Neural progenitor cell (in vitro differentiated cells): ENCODE results near the gene DDX24. TPM values are rescaled to one million over a fixed set of nuclear protein-coding genes. Genes with fewer than 3 reads are reported as not detected.
A peak's percentile ranks its signal among the peaks of the same experiment; 100 is the strongest.
"Not testable (repeated sequence)": the region's sequence is repeated elsewhere in the genome, so short reads cannot be mapped to it uniquely, and the experiment has no call there.

ENCODE experiments used
- DNase-seq: peaks from one replicate; pipeline ENCODE4 v3.0.0-alpha.2; 2016; ENCODE audit warnings: low spot score
- H2AFZ ChIP-seq: fragments of 200-600 bp; sonication (generic); replicated peaks from 2 replicates; pipeline ENCODE4 v1.6.1; 2016; ENCODE audit warnings: antibody characterized with exemption
- H3F3A ChIP-seq: fragments of 200-600 bp; sonication (generic); 2 replicates; pipeline ENCODE4 v1.6.1; 2016; ENCODE audit warnings: antibody characterized with exemption, low read depth
- H3K27ac ChIP-seq: fragments of 200-600 bp; sonication (generic); 2 replicates; pipeline ENCODE4 v1.5.1; 2016; ENCODE audit warnings: mild to moderate bottlenecking
- H3K27me3 ChIP-seq: fragments of 200-600 bp; sonication (generic); 2 replicates; pipeline ENCODE4 v1.6.1; 2016; ENCODE audit warnings: mild to moderate bottlenecking, moderate library complexity
- H3K36me3 ChIP-seq: fragments of 200-600 bp; sonication (generic); 2 replicates; pipeline ENCODE4 v1.5.1; 2016
- H3K4me1 ChIP-seq: fragments of 200-600 bp; sonication (generic); 2 replicates; pipeline ENCODE4 v1.6.1; 2016; ENCODE audit warnings: mixed run types
- H3K4me2 ChIP-seq: fragments of 200-600 bp; sonication (generic); 2 replicates; pipeline ENCODE4 v1.6.1; 2016
- H3K4me3 ChIP-seq: fragments of 200-600 bp; sonication (generic); 2 replicates; pipeline ENCODE4 v1.5.1; 2016
- H3K79me2 ChIP-seq: fragments of 200-600 bp; sonication (generic); 2 replicates; pipeline ENCODE4 v1.6.1; 2016; ENCODE audit warnings: low read depth
- H3K9ac ChIP-seq: fragments of 200-600 bp; sonication (generic); 2 replicates; pipeline ENCODE4 v1.6.1; 2016
- H3K9me3 ChIP-seq: fragments of 200-600 bp; sonication (generic); 2 replicates; pipeline ENCODE4 v1.5.1; 2016; ENCODE audit warnings: low read depth
- H4K20me1 ChIP-seq: fragments of 200-600 bp; sonication (generic); 2 replicates; pipeline ENCODE4 v1.6.1; 2016; ENCODE audit warnings: low read depth
- H3K27ac Mint-ChIP-seq: 3 replicates; pipeline ENCODE4 v1.8.0; 2021; ENCODE audit warnings: mixed read lengths
- H3K27me3 Mint-ChIP-seq: 2 replicates; pipeline ENCODE4 v1.8.0; 2022; ENCODE audit warnings: low read depth, mild to moderate bottlenecking, inconsistent platforms, moderate library complexity, mixed read lengths; ENCODE audit not compliant: insufficient read depth
- H3K36me3 Mint-ChIP-seq: 3 replicates; pipeline ENCODE4 v1.8.0; 2021; ENCODE audit warnings: mixed read lengths
- H3K4me1 Mint-ChIP-seq: 3 replicates; pipeline ENCODE4 v1.8.0; 2021; ENCODE audit warnings: mixed read lengths
- H3K4me3 Mint-ChIP-seq: 3 replicates; pipeline ENCODE4 v1.8.0; 2021; ENCODE audit warnings: mild to moderate bottlenecking, moderate library complexity, mixed read lengths
- H3K9me3 Mint-ChIP-seq: 3 replicates; pipeline ENCODE4 v1.8.0; 2020; ENCODE audit warnings: mixed read lengths
- EZH2 ChIP-seq: fragments of 200-600 bp; sonication (generic); IDR thresholded peaks from 2 replicates; pipeline ENCODE4 v1.6.1; 2017; ENCODE audit warnings: antibody characterized with exemption, mild to moderate bottlenecking, moderate library complexity
- EZH2phosphoT487 ChIP-seq: fragments of 200-600 bp; sonication (generic); IDR thresholded peaks from 2 replicates; pipeline ENCODE4 v1.6.1; 2017; ENCODE audit warnings: antibody characterized with exemption
- total RNA-seq: library from RNA; depleted of rRNA; stranded (reverse); fragments of >200 nt; gene quantifications from 2 replicates; pipeline ENCODE4 v1.2.3, GENCODE V29; 2015; ENCODE audit warnings: low replicate concordance
- TF ChIP-seq, protein P1 (sequence below): fragments of 200-600 bp; sonication (generic); IDR thresholded peaks from 2 replicates; pipeline ENCODE4 v1.5.1; 2017; ENCODE audit warnings: antibody characterized with exemption, mild to moderate bottlenecking

The DDX24 gene
- total RNA-seq, 1 donor from 2014 or later = 153 TPM

- H3K27ac Mint-ChIP-seq = no peak overlapping the region
- H3K36me3 Mint-ChIP-seq = peaks cover 70% of the 10 kb centered on the region
Observed at GRCh38 chr14:94075008-94075407, 6.0 kb downstream of the DDX24 start.

DNA sequence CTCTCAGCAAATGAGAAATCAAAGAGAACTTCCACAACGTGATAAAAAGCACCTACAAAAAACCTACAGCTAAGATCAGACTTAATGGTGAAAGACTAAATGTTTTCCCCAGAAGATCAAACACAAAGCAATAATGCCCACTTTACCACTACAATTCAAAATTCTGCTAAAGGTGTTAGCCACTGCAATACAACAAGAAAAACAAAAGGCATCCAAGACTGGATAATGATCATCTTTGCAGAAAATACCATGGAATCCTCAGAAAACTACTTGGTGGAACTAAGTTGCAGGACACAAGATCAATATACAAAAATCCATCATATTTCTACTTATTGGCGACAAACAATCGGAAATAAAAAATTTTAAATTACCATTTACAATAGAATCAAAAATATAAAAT, 6.5 kb downstream of the DDX24 start:
- H3K9ac ChIP-seq = no peak overlapping the region
- H3K36me3 Mint-ChIP-seq = peaks cover 68% of the 10 kb centered on the region
- TF ChIP-seq, protein P1, sequence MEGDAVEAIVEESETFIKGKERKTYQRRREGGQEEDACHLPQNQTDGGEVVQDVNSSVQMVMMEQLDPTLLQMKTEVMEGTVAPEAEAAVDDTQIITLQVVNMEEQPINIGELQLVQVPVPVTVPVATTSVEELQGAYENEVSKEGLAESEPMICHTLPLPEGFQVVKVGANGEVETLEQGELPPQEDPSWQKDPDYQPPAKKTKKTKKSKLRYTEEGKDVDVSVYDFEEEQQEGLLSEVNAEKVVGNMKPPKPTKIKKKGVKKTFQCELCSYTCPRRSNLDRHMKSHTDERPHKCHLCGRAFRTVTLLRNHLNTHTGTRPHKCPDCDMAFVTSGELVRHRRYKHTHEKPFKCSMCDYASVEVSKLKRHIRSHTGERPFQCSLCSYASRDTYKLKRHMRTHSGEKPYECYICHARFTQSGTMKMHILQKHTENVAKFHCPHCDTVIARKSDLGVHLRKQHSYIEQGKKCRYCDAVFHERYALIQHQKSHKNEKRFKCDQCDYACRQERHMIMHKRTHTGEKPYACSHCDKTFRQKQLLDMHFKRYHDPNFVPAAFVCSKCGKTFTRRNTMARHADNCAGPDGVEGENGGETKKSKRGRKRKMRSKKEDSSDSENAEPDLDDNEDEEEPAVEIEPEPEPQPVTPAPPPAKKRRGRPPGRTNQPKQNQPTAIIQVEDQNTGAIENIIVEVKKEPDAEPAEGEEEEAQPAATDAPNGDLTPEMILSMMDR = no peak
- TF ChIP-seq EZH2 (no peak), EZH2phosphoT487 (no peak)
- H3K9me3 Mint-ChIP-seq = peaks cover 56% of the 10 kb centered on the region
- no peak overlapping the region for H3K4me3 Mint-ChIP-seq
- no peak overlapping the region for H3K4me3 ChIP-seq
- H3K36me3 ChIP-seq = peaks cover 20% of the 10 kb centered on the region
- H3K9me3 ChIP-seq = peaks cover 15% of the 10 kb centered on the region
- H3K4me2 ChIP-seq = no peak overlapping the region
- H4K20me1 ChIP-seq = peaks cover 18% of the 10 kb centered on the region
- peaks cover 100% of the 10 kb centered on the region for H3K79me2 ChIP-seq
- no peaks in the 10 kb centered on the region for H3F3A ChIP-seq
- no peak overlapping the region for H3K27ac ChIP-seq
- no peak overlapping the region for H2AFZ ChIP-seq
- H3K27me3 Mint-ChIP-seq = peaks cover 3% of the 10 kb centered on the region
- DNase-seq = no peak
- H3K4me1 ChIP-seq = peaks cover 6% of the 10 kb centered on the region
- no peak overlapping the region for H3K27ac Mint-ChIP-seq
- peaks cover 15% of the 10 kb centered on the region for H3K4me1 Mint-ChIP-seq
- H3K27me3 ChIP-seq = no peaks in the 10 kb centered on the region

More at GRCh38 chr14:94075008-94075407, 6.0 kb downstream of the DDX24 start:
- H4K20me1 ChIP-seq = peaks cover 22% of the 10 kb centered on the region
- H3K4me3 ChIP-seq = no peak overlapping the region
- no peak overlapping the region for H3K9ac ChIP-seq
- H3K27me3 Mint-ChIP-seq = peaks cover 3% of the 10 kb centered on the region
- TF ChIP-seq EZH2 = no peak
- TF ChIP-seq, protein P1 = no peak
- no peak for TF ChIP-seq EZH2phosphoT487
- no peak overlapping the region for H3K4me2 ChIP-seq
- H2AFZ ChIP-seq = no peak overlapping the region
- peaks cover 10% of the 10 kb centered on the region for H3K4me1 ChIP-seq
- H3K4me3 Mint-ChIP-seq = no peak overlapping the region
- H3K36me3 ChIP-seq = peaks cover 20% of the 10 kb centered on the region
- DNase-seq = no peak
- H3K27ac ChIP-seq = no peak overlapping the region
- peaks cover 20% of the 10 kb centered on the region for H3K4me1 Mint-ChIP-seq
- peaks cover 100% of the 10 kb centered on the region for H3K79me2 ChIP-seq
- no peaks in the 10 kb centered on the region for H3K27me3 ChIP-seq
- peaks cover 15% of the 10 kb centered on the region for H3K9me3 ChIP-seq
- no peaks in the 10 kb centered on the region for H3F3A ChIP-seq
- peaks cover 54% of the 10 kb centered on the region for H3K9me3 Mint-ChIP-seq

- peaks cover 100% of the 10 kb centered on the region for H3K79me2 ChIP-seq
- H3K4me1 Mint-ChIP-seq = not testable (repeated sequence)
Observed at GRCh38 chr14:94072076-94072475, 8.9 kb downstream of the DDX24 start.

DNA sequence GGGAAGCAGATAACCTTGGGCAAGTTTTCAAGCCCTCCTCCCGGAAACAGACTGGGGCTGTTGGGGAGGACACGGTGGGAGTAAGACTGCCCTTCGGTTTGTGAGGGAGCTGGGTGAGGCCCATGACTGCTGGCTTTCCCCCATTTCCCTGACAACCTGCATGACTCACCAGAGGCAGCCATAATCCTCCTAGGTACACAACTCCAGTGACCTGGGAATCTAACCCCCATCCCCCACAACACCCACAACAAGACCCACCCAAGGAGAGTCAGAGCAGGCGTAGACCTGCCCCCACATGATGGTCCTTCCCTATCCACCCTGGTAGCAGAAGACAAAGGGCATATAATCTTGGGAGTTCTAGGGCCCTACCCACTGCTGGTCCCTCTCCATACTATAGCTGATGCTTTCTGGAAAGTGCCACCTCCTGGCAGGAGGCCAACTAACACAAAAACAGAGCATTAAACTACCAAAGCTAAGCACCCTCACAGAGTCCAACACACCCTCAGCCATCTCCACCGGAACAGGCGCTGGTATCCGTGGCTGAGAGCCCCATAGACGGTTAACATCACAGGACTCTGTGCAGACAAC, 14.8 kb downstream of the DDX24 start:
- peaks cover 10% of the 10 kb centered on the region for H4K20me1 ChIP-seq
- no peaks in the 10 kb centered on the region for H3K27me3 ChIP-seq
- H3F3A ChIP-seq = no peaks in the 10 kb centered on the region
- no peak overlapping the region for H2AFZ ChIP-seq
- Mint-ChIP-seq H3K27ac (peak overlapping the region; percentile 50), H3K9me3 (peaks cover 44% of the 10 kb centered on the region), H3K4me1 (peaks cover 5% of the 10 kb centered on the region), H3K27me3 (peaks cover 6% of the 10 kb centered on the region), H3K36me3 (peaks cover 52% of the 10 kb centered on the region), H3K4me3 (no peak overlapping the region)
- no peak overlapping the region for H3K4me3 ChIP-seq
- no peaks in the 10 kb centered on the region for H3K36me3 ChIP-seq
- peaks cover 85% of the 10 kb centered on the region for H3K79me2 ChIP-seq
- H3K9me3 ChIP-seq = no peaks in the 10 kb centered on the region
- H3K4me1 ChIP-seq = peaks cover 8% of the 10 kb centered on the region
- H3K27ac ChIP-seq = no peak overlapping the region
- no peak for TF ChIP-seq EZH2phosphoT487
- TF ChIP-seq EZH2 = no peak
- TF ChIP-seq, protein P1 = no peak
- no peak for DNase-seq
- H3K4me2 ChIP-seq = no peak overlapping the region
- no peak overlapping the region for H3K9ac ChIP-seq

More at GRCh38 chr14:94072076-94072475, 8.9 kb downstream of the DDX24 start:
- not testable (repeated sequence) for H3K4me1 ChIP-seq, H3K27ac ChIP-seq, H3K4me3 Mint-ChIP-seq, H4K20me1 ChIP-seq, H3K27me3 Mint-ChIP-seq, H3F3A ChIP-seq, H2AFZ ChIP-seq, H3K4me2 ChIP-seq, H3K9ac ChIP-seq, H3K4me3 ChIP-seq, DNase-seq, H3K27me3 ChIP-seq, H3K27ac Mint-ChIP-seq
- Histone ChIP-seq H3K36me3 (peaks cover 20% of the 10 kb centered on the region), H3K9me3 (peaks cover 15% of the 10 kb centered on the region)
- Mint-ChIP-seq H3K36me3 (peaks cover 65% of the 10 kb centered on the region), H3K9me3 (peaks cover 70% of the 10 kb centered on the region)
